H1 (cell line): ENCODE measurements around the gene CYGB. TPM values are rescaled to one million over a fixed set of nuclear protein-coding genes. Genes with fewer than 3 reads are reported as not detected.

Experiments used
- CHD7 ChIP-seq: fragments of 300-600 bp; sonication (generic); IDR thresholded peaks from 2 replicates; pipeline ENCODE4 v1.7.1; 2012; ENCODE audit warnings: low read length, moderate library complexity, mild to moderate bottlenecking, inconsistent platforms; ENCODE audit not compliant: insufficient replicate concordance
- CTBP2 ChIP-seq: IDR thresholded peaks from 2 replicates; pipeline ENCODE4 v1.7.0; 2011; ENCODE audit warnings: borderline replicate concordance, mild to moderate bottlenecking, moderate library complexity, mixed read lengths, low read length; ENCODE audit not compliant: insufficient read depth, insufficient read length
- GTF2F1 ChIP-seq: IDR thresholded peaks from 2 replicates; pipeline ENCODE4 v1.6.1; 2012; ENCODE audit warnings: low read depth, low read length, improper control_type of control experiment, borderline replicate concordance
- MAFK ChIP-seq: IDR thresholded peaks from 2 replicates; pipeline ENCODE4 v1.6.1; 2012; ENCODE audit warnings: low read depth, mild to moderate bottlenecking, improper control_type of control experiment, low read length
- YY1 ChIP-seq: IDR thresholded peaks from 2 replicates; pipeline ENCODE4 v1.6.1; 2011; ENCODE audit warnings: low read depth, mild to moderate bottlenecking, low read length
- polyA plus RNA-seq, 7 experiments: library from polyadenylated mRNA; depleted of rRNA in 3 of 7; stranded (reverse) in 5 of 7; unstranded in 2 of 7; fragments of >200 nt in 5 of 7; fragments of 200-250 nt in 2 of 7; gene quantifications; 1 replicate in 5 of 7; 2 replicates in 1 of 7; 4 replicates in 1 of 7; pipeline versions ENCODE4 v1.2.1 to v1.2.3, GENCODE V29; 2011 to 2013; ENCODE audit warnings: missing spikeins in 2 of 7, mixed read lengths in 2 of 7
- total RNA-seq: library from RNA; stranded (reverse); fragmentation: NEBNext Ultra II Directional; extraction: Animal tissue kit (Norgen Biotek cat#: 25700); gene quantifications from 2 replicates; pipeline ENCODE4 v1.2.1, GENCODE V29; 2021

The CYGB gene
- total and polyA plus RNA-seq, 2 of the 8 experiments (the other 6 are each of a cell fraction or from before 2014, with no cell fraction given): 2.7 to 3.7 TPM

- TF ChIP-seq CHD7 (no peak), CTBP2 (no peak), YY1 (no peak), MAFK (no peak), GTF2F1 (no peak)
These were observed 22.1 kb downstream of the CYGB start (continued) for GRCh38 chr17:76515274-76515949.
